ENCODE data around the gene MARCHF6.

MARCHF6 gene

DNA sequence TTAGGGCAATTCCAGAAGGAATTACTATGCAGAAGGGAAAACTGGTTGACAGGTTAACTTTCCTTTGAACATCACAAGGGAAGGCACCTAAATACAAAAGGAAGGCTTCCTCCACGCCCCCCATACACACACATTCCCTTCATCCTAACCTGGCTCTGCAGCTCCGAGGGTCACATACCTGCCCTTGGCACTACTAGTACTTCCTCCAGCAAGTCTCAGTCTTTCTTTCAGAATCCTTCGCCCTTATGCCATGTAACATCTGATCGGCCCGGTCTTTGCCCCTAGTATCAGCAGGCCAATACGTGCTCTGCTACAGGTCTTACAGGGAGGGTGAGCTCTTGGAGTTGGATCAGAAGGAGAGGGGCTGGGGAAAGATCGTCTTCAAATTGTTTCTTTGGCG is 1.6 kb upstream of the MARCHF6 start:
- Mint-ChIP-seq H3K4me3 (peak overlapping the region; percentile 78), H3K4me1 (peaks cover 45% of the 10 kb centered on the region), H3K27me3 (ENCODE audit: low read depth, poor library complexity) (peaks cover 2% of the 10 kb centered on the region), H3K36me3 (ENCODE audit: low read depth) (peaks cover 9% of the 10 kb centered on the region), H3K27ac (peak overlapping the region; percentile 84), H3K9me3 (no peaks in the 10 kb centered on the region)
- TF ChIP-seq, protein P1, sequence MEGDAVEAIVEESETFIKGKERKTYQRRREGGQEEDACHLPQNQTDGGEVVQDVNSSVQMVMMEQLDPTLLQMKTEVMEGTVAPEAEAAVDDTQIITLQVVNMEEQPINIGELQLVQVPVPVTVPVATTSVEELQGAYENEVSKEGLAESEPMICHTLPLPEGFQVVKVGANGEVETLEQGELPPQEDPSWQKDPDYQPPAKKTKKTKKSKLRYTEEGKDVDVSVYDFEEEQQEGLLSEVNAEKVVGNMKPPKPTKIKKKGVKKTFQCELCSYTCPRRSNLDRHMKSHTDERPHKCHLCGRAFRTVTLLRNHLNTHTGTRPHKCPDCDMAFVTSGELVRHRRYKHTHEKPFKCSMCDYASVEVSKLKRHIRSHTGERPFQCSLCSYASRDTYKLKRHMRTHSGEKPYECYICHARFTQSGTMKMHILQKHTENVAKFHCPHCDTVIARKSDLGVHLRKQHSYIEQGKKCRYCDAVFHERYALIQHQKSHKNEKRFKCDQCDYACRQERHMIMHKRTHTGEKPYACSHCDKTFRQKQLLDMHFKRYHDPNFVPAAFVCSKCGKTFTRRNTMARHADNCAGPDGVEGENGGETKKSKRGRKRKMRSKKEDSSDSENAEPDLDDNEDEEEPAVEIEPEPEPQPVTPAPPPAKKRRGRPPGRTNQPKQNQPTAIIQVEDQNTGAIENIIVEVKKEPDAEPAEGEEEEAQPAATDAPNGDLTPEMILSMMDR (IDR thresholded peaks at IDR 0.05): no peak
- no peak for DNase-seq

GRCh38 chr5:10352430-10353240 is 860 bp upstream of the MARCHF6 start:
- Mint-ChIP-seq H3K4me1 (peaks cover 49% of the 10 kb centered on the region), H3K4me3 (peak overlapping the region; percentile 78), H3K9me3 (no peaks in the 10 kb centered on the region), H3K27ac (peak overlapping the region; percentile 84), H3K36me3 (ENCODE audit: low read depth) (peaks cover 11% of the 10 kb centered on the region), H3K27me3 (ENCODE audit: low read depth, poor library complexity) (peaks cover 2% of the 10 kb centered on the region)
- TF ChIP-seq, protein P1 (IDR thresholded peaks at IDR 0.05): no peak
- no peak for DNase-seq

DNA sequence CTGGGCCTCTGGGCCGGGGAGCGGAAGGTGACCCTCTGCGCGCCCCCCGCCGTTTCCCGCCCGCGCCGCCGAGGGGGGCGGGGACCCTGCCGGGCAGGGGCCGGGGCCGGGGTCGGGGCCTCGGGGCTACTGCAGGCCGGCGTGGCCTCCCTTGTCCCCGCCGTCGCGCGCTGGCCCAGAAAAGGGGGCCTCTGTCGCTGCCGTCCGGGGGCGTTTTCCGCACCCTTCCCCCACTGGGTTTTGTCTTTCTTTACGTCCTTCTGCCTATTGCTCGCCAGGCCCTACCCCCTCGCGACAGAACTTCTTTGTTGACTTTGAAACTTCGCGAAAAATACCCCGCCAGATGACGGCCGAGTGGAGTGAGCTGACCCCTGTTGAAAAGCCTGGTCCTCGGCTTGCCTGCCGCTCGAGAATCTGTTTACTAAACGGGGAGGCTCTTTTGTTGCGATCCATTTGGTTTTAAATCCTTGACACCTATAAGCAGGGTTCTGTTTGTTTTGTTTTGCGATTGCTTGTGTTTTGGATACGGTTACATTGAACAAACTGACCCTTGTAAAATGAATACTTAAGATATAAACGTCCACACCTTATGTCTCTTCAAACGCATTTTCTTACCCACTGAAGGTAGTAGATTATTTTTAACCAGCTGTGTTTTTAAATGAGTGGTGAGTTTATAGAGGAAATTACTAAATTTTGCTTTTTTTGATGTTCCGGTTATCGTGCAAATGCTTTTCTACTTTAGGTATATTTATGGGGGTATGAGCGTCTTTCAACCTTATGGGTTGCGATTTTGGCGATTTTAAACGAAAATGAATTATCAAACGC is 765 bp downstream of the MARCHF6 start:
- peaks cover 23% of the 10 kb centered on the region for H3K36me3 Mint-ChIP-seq (ENCODE audit: low read depth)
- H3K4me3 Mint-ChIP-seq: peak overlapping the region; percentile 98
- TF ChIP-seq, protein P1 (IDR thresholded peaks at IDR 0.05): no peak
- peaks cover 56% of the 10 kb centered on the region for H3K4me1 Mint-ChIP-seq
- H3K9me3 Mint-ChIP-seq: peaks cover 10% of the 10 kb centered on the region
- peaks cover 1% of the 10 kb centered on the region for H3K27me3 Mint-ChIP-seq (ENCODE audit: low read depth, poor library complexity)
- peak overlapping the region; percentile 99 for H3K27ac Mint-ChIP-seq
- DNase-seq: no peak

- DNase-seq: no peak
- peaks cover 56% of the 10 kb centered on the region for H3K4me1 Mint-ChIP-seq
- H3K27ac Mint-ChIP-seq: no peak overlapping the region
- peaks cover 19% of the 10 kb centered on the region for H3K9me3 Mint-ChIP-seq
- peak overlapping the region; percentile 98 for H3K4me3 Mint-ChIP-seq
- peaks cover 33% of the 10 kb centered on the region for H3K36me3 Mint-ChIP-seq (ENCODE audit: low read depth)
- no peaks in the 10 kb centered on the region for H3K27me3 Mint-ChIP-seq (ENCODE audit: low read depth, poor library complexity)
- TF ChIP-seq, protein P1 (IDR thresholded peaks at IDR 0.05): no peak
Observed at GRCh38 chr5:10355071-10355889, 1.8 kb downstream of the MARCHF6 start.

DNA sequence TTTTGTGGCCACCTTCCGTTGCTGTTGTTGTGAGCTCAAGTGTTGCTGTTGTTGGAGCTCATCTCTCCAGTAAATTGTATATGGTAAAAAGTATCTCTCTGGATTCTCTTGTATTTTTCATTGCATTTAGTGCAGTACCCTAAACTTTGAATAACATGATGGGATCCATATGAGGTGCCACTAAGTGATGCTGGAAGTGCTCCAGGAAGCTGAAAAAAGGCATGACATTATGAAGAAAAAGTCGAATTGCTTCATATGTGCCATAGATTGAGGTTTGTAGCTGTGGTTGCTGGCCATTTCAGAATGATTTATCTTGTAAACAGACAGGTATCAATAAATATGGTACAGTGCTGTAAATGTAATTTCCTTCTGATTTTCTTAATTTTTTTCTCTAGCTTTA is 5.5 kb downstream of the MARCHF6 start:
- Mint-ChIP-seq H3K9me3 (peaks cover 39% of the 10 kb centered on the region), H3K4me3 (no peak overlapping the region), H3K27me3 (ENCODE audit: low read depth, poor library complexity) (no peaks in the 10 kb centered on the region), H3K27ac (no peak overlapping the region), H3K36me3 (ENCODE audit: low read depth) (peaks cover 69% of the 10 kb centered on the region), H3K4me1 (peaks cover 34% of the 10 kb centered on the region)
- no peak for DNase-seq
- TF ChIP-seq, protein P1 (IDR thresholded peaks at IDR 0.05): no peak

Data from nephron progenitor cell (in vitro differentiated cells).